Stimulated activated CD4-positive, alpha-beta T cell treated with anti-CD3 and anti-CD28 coated beads, Interleukin-2, amount 100 ng/mL, for 48 hours (primary cell): ENCODE measurements around the gene B4GALT1.
"Not testable (repeated sequence)": the region's sequence is repeated elsewhere in the genome, so short reads cannot be mapped to it uniquely, and the experiment has no call there.

Experiments
- DNase-seq, 2 donors: peaks; one replicate each; pipeline ENCODE4 v3.0.0-alpha.2; 2020

B4GALT1 gene

DNA sequence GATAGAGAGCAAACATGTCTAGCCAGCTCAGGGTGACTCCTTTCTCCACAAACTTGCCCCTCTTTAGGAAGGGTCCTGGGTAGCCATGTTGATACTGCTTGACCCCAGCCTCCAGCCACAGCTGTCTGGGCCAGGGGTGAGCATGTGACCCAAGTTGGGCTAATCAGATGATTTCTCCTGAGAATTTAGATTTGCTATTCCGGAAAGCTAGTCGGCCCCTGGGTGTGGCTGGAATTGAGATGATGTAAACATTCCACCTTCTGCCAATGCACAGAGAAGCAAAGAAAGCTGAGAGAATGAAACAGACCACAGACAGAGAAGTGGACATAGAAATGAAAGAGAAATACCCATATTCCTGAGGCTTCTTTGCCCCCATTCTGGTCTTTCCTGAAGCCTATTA is 17.8 kb upstream of the B4GALT1 start:
- no peak for DNase-seq

DNA sequence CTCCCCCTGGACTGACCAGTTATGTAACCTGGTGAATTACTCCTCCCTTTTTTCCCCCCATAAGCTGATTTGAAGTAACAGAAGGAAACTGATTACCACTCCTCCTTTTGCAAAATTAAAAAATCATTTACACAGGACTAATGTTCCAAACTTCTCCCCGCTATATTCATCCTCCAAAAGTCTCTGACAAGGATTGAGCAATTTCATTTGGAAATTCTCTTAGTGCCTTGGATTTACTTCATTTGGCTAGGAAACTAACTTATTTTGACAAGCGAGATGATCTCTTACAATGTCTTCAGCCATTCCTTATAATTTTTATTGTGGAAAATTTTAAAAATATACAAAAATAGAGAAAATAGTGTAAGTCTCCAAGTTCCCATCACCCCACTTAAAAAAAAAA is 15.4 kb upstream of the B4GALT1 start:
- DNase-seq, result no peak

DNA sequence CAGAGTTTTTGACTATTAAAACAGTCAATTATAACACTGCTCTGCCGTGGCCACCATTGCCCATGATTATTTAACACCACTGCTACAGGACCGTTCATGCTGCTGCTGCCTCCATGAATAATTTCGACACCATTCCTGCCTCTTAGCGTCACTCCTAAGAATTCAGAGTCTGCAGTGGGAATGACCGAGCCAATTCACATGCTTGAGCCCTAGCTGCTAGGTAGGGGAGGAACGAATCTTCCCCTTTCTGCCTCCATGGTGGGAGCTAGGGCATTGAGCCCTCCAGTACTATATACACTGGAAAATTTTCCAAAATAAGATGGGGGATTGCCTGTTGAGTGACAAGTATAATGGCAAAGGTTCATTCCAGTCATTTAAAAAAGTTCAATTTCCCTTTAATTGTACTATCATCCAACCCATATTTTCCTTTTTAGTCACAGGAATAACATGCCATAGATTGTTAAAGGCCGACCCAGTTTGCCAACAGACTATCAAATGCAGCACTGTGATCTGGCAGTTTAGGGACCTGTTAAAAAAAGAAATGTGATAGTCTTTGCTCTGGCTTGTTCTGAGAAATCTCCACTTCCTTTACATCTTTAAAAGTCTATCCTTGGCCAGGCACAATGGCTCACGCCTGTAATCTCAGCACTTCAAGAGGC is 13.5 kb upstream of the B4GALT1 start:
- DNase-seq, result no peak

DNA sequence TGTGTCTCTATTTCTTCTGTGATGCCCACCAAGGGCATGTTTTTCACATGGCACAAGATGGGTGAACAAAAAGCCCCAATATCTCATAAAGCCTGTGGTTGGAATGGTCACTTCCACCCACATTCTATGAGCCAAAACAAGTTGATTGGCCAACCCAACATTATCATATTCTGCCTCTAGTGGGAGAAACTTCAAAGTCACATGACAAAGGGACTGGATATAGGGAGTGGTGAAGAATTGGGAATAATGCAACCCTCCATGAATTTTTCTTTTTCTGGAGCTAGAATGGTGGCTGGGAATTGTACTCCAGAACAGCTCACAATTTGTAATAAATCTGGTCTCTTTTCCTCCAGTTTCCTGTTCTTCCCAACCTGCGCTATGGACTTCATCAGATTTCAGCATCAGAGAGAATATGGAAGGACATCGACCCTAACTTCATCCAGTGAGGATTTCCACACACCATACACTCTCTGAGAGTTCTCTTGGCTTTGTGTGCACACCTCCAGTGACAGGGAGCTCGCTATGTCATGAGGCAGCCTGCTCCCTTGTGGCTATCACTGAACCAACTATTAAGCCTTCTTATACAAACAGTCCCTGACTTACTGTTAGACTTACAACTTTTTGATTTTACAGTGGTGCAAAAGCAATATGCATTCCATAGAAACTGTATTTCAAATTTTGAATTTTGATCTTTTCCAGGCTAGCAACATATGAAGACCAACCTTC is 12.0 kb upstream of the B4GALT1 start:
- no peak for DNase-seq

- DNase-seq, result no peak
Measured at GRCh38 chr9:33177639-33178038, 10.5 kb upstream of the B4GALT1 start.

DNA sequence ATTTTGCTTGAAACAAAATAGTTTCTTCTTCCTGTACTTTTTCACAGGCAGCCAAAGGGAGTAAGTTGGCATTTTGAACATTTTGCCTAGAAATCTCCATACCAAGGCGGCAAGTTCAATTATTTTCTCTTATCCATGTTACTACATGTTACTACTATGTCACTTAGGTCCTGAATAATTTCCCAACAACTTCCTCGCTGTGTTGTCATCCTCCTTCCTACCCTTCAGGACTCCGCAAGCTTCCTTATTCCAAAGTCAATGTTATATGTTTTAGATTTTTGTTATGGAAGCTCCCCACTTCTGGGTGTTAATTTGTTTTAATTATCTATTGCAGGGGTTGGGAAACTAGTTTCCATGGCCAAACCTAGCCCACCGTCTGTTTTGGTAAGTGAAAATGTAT is 9.9 kb upstream of the B4GALT1 start:
- DNase-seq, result no peak

DNA sequence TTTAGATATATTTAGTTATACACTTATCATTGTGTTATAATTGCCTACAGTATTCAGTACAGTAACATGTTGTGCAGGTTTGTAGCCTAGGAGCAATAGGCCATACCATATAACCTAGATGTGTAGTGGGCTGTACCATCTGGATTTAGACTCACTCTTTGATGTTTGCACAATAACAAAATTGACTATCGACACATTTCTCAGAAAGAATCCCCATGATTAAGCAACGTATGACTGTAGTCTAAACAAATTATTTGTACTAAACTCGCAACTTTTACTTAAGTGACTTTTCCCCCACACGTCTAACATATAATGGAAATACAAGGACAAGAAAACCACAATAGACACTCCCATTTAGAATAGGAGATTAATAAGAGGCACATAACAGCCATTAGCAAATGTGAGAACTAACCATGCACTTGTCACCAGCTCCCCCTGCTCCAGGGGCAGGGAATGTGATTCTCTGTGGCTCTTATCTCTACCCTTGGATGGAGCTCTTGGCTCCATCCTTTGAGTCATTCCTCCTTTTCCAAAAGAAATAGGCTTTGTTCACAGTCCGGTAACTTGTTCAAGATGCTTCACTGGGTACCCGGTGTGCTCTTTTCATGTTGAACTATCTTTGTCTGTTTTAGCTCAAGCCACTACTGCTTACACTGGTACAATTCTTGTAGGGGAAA is 8.7 kb upstream of the B4GALT1 start:
- no peak for DNase-seq

DNA sequence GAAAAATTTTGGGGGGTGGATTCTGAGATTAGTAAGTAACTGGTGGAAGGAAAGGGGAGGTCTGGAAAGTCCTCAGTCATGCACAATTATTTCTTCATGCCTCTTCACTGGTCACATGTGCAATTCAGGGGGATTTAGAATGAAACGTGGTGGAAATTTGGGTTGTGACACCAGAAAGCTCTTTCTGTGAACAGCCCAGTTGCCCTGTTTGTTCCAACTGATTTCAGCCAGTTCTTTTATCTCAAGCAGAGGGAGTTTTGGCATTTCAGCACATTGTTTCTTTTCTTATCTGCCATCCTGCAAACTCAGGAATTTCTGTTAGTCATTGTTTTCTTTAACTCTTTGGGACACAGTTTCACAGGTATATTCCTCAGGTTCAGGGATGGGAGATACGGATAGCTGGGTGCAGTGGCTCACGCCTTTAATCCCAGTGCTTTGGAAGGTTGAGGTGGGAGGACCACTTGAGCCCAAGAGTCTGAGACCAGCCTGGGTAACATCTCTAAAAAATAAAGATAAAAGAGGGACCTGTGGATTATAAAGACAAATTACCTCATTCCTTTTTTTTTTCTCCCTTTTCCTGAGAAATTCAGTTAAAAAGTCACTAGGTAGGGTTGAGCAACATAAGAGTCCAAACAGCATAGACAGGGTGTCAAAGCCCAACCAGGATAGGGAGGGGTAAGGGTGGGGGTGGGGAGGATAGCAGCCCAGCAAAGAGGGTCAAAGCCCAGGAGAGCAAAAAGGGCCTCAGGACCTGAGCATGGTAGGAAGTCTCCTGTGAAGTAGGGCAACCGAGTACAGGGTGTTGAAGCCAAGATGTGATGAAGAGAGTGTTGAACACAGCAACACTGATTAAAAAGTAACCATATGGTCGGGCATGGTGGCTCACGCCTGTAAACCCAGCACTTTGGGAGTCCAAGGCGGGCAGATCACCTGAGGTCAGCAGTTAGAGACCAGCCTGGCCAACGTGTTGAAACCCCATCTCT is 5.4 kb upstream of the B4GALT1 start:
- no peak for DNase-seq

DNA sequence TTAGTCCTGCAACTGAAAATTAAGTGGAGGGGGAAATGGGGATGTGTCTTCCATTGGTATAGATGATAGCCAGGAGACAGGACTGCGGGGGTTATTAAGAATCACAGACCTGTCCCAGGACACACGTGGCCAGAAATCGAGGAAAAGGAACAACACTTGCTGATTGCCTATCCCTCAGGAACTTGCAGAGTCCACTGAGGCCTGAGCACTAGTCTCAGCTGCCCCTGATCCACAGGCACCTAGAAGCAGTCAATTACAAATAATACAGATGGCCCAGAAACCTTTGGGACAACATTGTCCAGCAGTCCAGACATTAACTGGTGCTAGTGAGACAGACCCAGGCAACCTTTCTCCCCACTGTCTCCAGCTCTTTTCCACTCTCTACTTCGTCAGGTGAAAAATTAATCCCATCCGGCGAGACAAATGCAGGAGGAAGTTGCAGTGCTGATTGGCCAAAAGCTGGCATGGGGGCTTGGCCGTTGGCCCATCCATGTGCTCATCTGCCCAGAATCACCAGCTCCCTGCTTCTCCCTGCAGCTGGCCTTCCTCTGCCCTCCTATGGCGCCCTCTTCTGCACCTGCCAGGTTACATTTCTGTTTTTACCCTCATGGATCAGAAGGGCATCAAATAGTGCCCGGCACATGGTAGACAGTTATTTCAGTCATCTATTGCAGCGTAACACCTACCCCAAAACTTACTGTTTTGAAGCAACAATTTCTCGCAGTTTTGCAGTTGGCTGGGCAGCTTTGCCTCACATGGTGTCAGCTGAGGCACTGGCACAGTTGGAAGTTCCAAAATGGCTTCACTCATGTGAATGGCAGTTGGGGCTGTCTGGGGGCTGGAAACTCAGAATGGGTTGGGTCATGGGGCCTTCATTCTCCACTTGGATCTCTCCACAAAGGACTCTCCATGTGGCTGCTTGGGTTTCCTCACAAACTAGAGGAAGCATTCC is 3.6 kb upstream of the B4GALT1 start:
- no peak for DNase-seq

- no peak for DNase-seq
Measured at GRCh38 chr9:33168941-33169544, 1.9 kb upstream of the B4GALT1 start.

- no peak for DNase-seq
Measured at GRCh38 chr9:33167972-33168461, 881 bp upstream of the B4GALT1 start.

DNA sequence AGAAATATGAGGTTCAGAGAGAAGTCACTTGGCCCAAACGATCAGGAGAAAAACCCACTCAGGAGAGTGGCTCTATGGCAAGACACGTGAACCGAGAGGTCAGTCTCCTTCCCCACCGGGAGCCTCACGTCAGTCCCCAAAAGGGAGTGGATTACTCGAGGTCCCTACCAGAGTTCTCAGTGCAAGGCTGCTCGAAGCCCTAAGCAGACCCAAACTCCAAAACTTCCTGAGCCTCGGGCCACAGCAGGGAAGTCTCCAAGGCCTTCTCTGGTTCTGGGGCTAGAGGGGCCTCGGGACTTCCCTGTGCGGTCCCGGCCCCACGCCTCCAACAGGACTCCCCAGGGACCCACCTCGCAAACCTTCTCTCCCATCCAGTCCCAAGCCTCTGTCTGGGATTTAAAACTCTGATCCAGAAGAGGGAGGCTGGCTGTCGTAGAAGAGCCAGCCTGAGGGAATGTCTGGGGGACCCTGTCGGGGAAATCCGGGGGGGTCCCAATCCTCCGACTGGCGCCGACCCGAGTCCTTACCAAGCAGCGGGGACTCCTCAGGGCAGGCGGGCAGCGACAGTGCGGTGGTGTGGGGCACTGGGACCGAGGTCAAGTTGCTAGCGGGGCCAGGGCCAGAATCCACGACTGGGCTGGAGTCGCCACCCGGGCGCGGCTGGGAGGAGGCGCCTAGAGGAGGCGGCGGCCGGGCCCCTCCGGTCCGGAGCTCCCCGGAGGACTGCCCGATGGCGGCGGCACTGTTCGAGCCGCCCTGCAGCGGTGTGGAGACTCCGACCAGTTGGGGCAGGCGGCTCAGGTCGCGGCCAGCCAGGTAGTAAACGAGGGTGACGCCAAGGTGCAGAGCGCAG is 679 bp downstream of the B4GALT1 start:
- DNase-seq, result no peak

GRCh38 chr9:33165263-33166151 is 1.6 kb downstream of the B4GALT1 start:
- DNase-seq, result no peak

DNA sequence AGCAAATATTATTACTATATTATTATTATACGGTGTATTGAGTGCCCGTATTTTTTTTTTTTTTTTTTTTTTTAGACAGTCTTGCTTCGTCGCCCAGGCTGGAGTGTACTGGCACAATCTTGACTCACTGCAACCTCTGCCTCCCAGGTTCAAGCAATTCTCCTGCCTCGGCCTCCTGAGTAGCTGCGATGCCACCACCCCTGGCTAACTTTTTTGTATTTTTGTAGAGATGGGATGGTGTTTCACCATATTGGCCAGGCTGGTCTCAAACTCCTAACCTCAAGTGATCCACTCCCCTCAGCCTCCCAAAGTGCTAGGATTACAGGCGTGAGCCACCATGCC is 2.2 kb downstream of the B4GALT1 start:
- DNase-seq, result not testable (repeated sequence)

GRCh38 chr9:33164138-33164809 is 2.9 kb downstream of the B4GALT1 start:
- DNase-seq, result no peak

DNA sequence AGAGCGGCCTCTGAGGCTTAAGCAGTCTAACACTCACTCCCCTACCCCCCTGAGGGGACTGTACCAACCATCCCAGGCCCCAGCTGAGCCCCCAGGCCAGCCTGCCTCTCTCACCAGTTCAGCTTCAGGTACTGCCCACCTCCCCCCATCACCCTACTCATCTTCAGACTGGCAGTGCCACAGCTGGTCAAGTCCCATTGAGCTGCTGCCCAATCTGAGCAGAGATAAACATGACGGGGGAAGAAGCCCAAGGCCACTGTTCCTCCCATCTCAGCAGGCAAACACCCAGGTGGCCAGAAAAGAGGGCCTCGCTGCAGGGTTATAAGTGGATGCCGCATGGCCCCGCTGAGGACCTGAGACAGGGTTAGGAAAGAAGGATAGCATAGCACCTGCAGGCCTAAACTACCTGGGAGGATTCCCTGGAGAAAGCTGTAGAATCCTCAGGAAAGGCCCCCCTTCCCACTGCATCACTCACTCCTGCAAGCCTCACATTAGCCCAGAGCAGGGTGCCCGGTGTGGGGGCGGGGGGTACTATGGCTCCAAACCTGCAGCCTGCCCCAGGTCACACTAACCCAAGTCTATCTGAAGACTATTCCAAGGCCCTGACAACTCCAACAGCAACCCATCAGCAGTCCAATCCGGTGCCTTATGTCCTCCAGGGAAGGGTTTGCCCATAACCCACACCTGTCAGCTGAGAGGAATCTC is 3.6 kb downstream of the B4GALT1 start:
- DNase-seq, result no peak

GRCh38 chr9:33162721-33163311 is 4.3 kb downstream of the B4GALT1 start:
- DNase-seq, result no peak
